Mucosa of descending colon (tissue), 3 donors: Measurements from ENCODE around the gene RBAK. TPM values are rescaled to one million over a fixed set of nuclear protein-coding genes. Genes with fewer than 3 reads are reported as not detected.
"Not testable (repeated sequence)": the region's sequence is repeated elsewhere in the genome, so short reads cannot be mapped to it uniquely, and the experiment has no call there.

Source experiments
- ATAC-seq: fragments of 200-7000 bp; cut with Tn5 transposase; one replicate; pipeline ENCODE4 v1.9.1; 2020; ENCODE audit warnings: mild to moderate bottlenecking, moderate library complexity
- DNase-seq, 3 donors: peaks; one replicate each; pipeline ENCODE4 v3.0.0-alpha.2; 2020
- H3K36me3 ChIP-seq: fragments of 200-600 bp; one replicate; pipeline ENCODE4 v1.8.0; 2021; ENCODE audit warnings: low read depth, mild to moderate bottlenecking
- H3K4me1 ChIP-seq: fragments of 200-600 bp; one replicate; pipeline ENCODE4 v1.8.0; 2021; ENCODE audit warnings: low read depth, mild to moderate bottlenecking
- H3K4me3 ChIP-seq: fragments of 200-600 bp; one replicate; pipeline ENCODE4 v1.8.0; 2021; ENCODE audit warnings: mild to moderate bottlenecking
- H3K9me3 ChIP-seq: fragments of 200-600 bp; one replicate; pipeline ENCODE4 v1.8.0; 2021; ENCODE audit warnings: mild to moderate bottlenecking
- intact Hi-C, 2 donors: fragments of 100-400 bp; cut with DNase I in 1 of 2; cut with micrococcal nuclease in 1 of 2; formaldehyde crosslinking; loops; one replicate each; pipeline versions ENCODE4 v1.11.0 to v1.11.1; 2022; cut with DNase I, micrococcal nuclease
- total RNA-seq, 3 donors: library from RNA; stranded (reverse); fragmentation: NEBNext Ultra II Directional in 2 of 3; extraction: Animal tissue kit (Norgen Biotek cat#: 25700) in 2 of 3; gene quantifications; one replicate each; pipeline versions ENCODE4 v1.2.1 to v1.2.4, GENCODE V29; 2021 to 2023
- TF ChIP-seq, protein P1 (sequence below): fragments of 200-600 bp; IDR thresholded peaks from one replicate; pipeline ENCODE4 v1.8.0; 2022; ENCODE audit warnings: antibody characterized with exemption, mild to moderate bottlenecking
- donor health status: DM: no; HTN: no; CAD: no; lungs with moderate emphysema.
- donor health status: DM: no; HTN: no; CAD: no.
- donor health status: DM: no; HTN: yes; CAD: no.

Gene RBAK
- total RNA-seq, 3 donors from 2014 or later: 9.3 to 15.3 (median 12.6) TPM

DNA sequence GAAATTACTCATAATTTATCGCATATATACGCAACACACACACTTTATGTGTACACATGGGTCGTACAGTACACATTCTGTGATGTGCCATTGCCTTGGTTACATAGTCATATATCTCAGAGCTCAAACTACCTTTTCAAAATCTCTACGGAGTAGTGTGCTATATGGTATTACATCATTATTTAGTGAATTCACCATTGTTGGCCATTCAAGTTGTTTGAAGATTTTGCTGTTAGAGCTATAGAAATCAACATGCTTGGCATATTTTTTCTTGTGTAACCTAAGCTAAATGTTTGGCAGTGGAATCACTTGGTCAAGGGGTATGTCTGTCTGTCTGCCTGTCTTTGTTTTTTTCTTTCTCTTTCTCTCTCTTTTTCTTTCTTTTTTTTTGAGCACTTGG lies 44.7 kb upstream of the RBAK start:
- DNase-seq (no peak), ATAC-seq (no peak)
- TF ChIP-seq, protein P1, sequence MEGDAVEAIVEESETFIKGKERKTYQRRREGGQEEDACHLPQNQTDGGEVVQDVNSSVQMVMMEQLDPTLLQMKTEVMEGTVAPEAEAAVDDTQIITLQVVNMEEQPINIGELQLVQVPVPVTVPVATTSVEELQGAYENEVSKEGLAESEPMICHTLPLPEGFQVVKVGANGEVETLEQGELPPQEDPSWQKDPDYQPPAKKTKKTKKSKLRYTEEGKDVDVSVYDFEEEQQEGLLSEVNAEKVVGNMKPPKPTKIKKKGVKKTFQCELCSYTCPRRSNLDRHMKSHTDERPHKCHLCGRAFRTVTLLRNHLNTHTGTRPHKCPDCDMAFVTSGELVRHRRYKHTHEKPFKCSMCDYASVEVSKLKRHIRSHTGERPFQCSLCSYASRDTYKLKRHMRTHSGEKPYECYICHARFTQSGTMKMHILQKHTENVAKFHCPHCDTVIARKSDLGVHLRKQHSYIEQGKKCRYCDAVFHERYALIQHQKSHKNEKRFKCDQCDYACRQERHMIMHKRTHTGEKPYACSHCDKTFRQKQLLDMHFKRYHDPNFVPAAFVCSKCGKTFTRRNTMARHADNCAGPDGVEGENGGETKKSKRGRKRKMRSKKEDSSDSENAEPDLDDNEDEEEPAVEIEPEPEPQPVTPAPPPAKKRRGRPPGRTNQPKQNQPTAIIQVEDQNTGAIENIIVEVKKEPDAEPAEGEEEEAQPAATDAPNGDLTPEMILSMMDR: no peak
- intact Hi-C loops: no loop called here
- Histone ChIP-seq H3K4me1 (no peaks in the 10 kb centered on the region), H3K9me3 (no peaks in the 10 kb centered on the region), H3K36me3 (no peaks in the 10 kb centered on the region), H3K4me3 (no peak overlapping the region)

DNA sequence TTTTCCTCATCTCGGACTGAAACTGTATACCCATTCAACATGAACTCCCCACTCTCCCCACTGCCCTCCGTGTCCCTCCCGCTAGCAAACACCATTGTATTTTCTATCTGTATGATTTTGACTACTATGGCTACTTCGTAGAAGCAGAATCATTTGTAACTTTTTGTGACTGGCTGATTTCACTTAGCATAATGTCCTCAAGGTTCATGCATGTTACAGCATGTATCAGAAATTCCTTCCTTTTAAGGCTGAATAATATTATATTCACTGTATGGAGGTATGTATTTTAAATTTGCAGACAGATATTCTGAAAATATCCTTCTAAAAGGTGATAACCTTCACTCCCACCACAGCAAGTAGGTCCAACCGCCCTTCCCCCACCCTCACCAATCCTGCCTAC lies 43.7 kb upstream of the RBAK start:
- Histone ChIP-seq H3K4me3 (no peak overlapping the region), H3K4me1 (no peaks in the 10 kb centered on the region), H3K9me3 (no peaks in the 10 kb centered on the region), H3K36me3 (no peaks in the 10 kb centered on the region)
- TF ChIP-seq, protein P1: no peak
- intact Hi-C loops: no loop called here
- ATAC-seq: no peak
- DNase-seq: no peak

DNA sequence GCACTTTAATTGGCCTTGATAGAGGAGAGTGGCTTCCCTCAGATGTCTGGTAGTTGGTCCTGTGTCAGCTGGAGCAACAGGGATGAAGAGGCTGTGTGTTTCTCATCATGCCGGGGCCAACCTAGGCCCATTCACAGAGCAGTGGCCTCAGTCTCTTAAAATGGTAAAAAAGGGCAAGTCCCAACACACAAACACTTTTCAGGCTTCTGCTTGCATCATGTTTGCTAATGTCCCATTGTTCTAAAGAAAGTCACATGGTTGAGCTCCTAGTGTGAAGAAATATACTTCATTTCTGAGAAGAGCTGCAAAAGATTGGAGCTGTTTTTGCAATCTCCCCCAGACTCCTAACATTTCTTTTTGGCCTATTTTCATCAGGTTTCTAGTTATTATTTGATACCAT lies 40.6 kb upstream of the RBAK start:
- H3K9me3 ChIP-seq: peaks cover 6% of the 10 kb centered on the region
- DNase-seq (no peak), ATAC-seq (no peak)
- no peaks in the 10 kb centered on the region for H3K36me3 ChIP-seq
- no peak overlapping the region for H3K4me3 ChIP-seq
- TF ChIP-seq, protein P1: no peak
- H3K4me1 ChIP-seq: no peaks in the 10 kb centered on the region
- intact Hi-C loops: no loop called here

DNA sequence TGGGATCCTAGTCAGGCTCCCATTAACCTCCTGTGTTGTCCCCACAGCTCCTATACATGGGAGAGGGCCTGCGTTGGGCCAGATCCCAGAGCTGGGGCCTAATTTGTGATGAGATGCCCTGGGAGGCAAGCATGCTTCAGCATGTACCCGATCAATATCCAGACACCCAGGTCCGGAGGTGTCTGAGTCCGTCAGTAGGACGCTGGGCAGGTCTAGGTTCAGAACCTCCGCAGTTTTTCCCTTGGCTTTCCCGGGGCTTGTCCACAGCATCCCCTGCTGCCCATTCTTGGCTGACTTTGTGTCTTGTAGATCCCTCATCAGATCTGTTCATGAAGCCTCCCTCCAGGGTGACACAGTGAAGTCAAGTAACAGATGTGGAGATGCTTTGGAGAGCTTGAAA lies 32.7 kb upstream of the RBAK start:
- intact Hi-C loops: no loop called here
- Histone ChIP-seq H3K36me3 (no peaks in the 10 kb centered on the region), H3K4me1 (no peaks in the 10 kb centered on the region), H3K9me3 (peaks cover 16% of the 10 kb centered on the region), H3K4me3 (no peak overlapping the region)
- DNase-seq: no peak
- ATAC-seq: no peak
- TF ChIP-seq, protein P1: no peak

DNA sequence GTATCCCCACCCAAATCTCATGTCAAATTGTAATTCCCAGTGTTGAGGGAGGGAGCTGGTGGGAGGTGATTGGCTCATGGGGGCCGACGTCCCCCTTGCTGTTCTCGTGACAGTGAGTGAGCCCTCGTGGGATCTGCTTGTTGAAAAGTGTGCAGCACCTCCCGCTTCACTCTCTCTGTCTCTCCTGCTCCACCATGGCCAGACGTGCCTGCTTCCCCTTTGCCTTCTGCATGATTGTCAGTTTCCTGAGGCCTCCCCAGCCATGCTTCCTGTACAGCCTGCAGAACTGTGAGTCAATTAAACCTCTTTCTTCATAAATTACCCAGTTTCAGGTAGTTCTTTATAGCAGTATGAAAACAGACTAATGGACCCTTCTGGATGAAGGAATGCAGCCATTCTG lies 29.7 kb upstream of the RBAK start:
- intact Hi-C loops, H3K4me1 ChIP-seq, H3K4me3 ChIP-seq, ATAC-seq, H3K36me3 ChIP-seq, DNase-seq, H3K9me3 ChIP-seq: not testable (repeated sequence)

DNA sequence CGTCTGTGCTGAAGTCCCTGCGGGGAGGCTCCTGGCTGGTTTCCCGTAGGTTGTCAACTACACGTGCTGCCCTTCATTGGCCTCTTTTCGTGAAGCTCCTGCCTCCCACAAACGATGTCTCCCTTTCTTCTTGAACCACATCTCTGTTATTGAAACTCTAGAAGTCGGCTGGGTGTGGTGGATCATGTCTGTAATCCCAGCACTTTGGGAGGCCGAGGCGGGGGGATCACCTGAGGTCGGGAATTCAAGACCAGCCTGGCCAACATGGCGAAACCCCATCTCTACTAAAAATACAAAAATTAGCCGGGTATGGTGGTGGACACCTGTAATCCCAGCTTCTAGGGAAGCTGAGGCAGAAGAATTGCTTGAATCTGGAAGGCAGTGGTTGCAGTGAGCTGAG lies 28.0 kb upstream of the RBAK start:
- H3K9me3 ChIP-seq, DNase-seq, H3K4me3 ChIP-seq, H3K4me1 ChIP-seq, ATAC-seq, H3K36me3 ChIP-seq, intact Hi-C loops: not testable (repeated sequence)

DNA sequence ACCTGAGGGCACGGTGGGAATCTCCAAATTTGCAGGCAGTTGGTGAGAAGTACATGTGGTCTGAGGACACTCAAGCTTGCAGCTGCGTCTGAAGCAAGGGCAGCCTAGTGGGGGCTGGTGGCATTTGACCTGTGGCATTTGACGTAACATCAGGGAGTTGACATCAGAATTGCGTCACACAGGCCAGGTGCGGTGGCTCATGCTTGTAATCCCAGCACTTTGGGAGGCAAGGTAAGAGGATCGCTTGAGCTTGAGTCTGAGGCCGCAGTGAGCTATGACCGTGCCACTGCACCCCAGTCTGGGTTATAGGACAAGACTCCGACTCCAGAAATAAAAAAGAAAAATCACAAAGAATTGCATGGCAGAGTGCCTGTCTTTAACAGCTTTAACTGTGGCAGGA lies 25.6 kb upstream of the RBAK start:
- intact Hi-C loops: no loop called here
- H3K9me3 ChIP-seq: peaks cover 5% of the 10 kb centered on the region
- TF ChIP-seq, protein P1: no peak
- no peaks in the 10 kb centered on the region for H3K4me1 ChIP-seq
- DNase-seq (no peak), ATAC-seq (no peak)
- H3K4me3 ChIP-seq: no peak overlapping the region
- no peaks in the 10 kb centered on the region for H3K36me3 ChIP-seq

DNA sequence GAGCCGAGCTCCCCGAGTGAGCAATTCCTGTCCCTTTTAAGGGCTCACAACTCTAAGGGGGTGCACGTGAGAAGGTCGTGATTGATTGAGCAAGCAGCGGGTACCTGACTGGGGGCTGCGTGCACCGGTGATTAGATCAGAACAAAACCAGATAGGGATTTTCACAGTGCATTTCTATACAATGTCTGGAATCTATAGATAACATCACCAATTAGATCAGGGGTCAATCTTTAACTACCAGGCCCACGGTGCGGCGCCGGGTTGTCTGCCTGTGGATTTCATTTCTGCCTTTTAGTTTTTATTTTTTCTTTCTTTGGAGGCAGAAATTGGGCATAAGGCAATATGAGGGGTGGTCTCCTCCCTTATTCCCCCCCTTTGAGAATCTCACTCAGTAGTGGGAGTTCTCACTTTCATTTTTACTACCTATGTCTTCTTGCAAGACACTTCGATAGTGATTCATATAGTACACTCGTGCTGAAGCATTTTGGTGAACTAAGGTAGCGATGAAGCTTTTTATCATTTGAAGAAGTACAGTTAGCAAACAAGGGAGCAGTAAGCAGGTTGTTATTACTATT lies 24.6 kb upstream of the RBAK start:
- DNase-seq, H3K4me3 ChIP-seq, intact Hi-C loops, ATAC-seq, H3K4me1 ChIP-seq, H3K9me3 ChIP-seq, H3K36me3 ChIP-seq: not testable (repeated sequence)

DNA sequence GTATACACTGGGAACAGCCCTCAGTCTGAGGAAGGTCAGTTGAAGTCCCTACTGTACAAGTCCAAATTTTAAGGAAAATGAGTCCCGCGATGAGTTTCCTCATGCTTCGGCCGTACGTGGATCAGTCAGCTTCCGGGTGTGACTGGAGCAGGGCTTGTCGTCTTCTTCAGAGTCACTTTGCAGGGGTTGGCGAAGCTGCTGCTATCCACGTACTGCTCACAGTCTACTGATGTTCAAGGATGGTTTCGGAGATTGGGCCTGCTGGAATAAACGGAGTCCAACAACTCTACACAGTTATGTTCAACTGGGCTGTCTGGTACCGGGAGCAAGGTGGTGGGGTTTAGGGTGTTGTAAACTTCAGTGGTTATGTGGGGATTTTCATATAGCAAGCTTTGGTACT lies 22.0 kb upstream of the RBAK start:
- intact Hi-C loops: not testable (repeated sequence)

More for the DNA sequence above, 22.0 kb upstream of the RBAK start:
- not testable (repeated sequence) for H3K4me3 ChIP-seq, DNase-seq, H3K4me1 ChIP-seq, H3K9me3 ChIP-seq, H3K36me3 ChIP-seq, ATAC-seq
